GM23338 (cell line): ENCODE results near the gene RIPK4. TPM values are rescaled to one million over a fixed set of nuclear protein-coding genes. Genes with fewer than 3 reads are reported as not detected.

Source experiments
- ATAC-seq: fragments of 200-7000 bp; cut with Tn5 transposase; 3 replicates; pipeline ENCODE4 v1.9.1; 2020
- DNase-seq: peaks from one replicate; pipeline ENCODE4 v3.0.0-alpha.2; 2015; ENCODE audit warnings: low spot score
- H2AFZ ChIP-seq: fragments of 200-600 bp; sonication (generic); 2 replicates; pipeline ENCODE4 v1.8.0; 2016; ENCODE audit warnings: antibody characterized with exemption, mild to moderate bottlenecking, moderate library complexity
- H3F3A ChIP-seq: fragments of 200-600 bp; sonication (generic); replicated peaks from 2 replicates; pipeline ENCODE4 v1.8.0; 2017; ENCODE audit warnings: antibody characterized with exemption, mixed run types, low read depth
- H3K27ac ChIP-seq: fragments of 200-600 bp; sonication (generic); 2 replicates; pipeline ENCODE4 v1.6.1; 2016; ENCODE audit warnings: low read depth
- H3K27me3 ChIP-seq: fragments of 200-600 bp; sonication (generic); 2 replicates; pipeline ENCODE4 v1.8.0; 2016; ENCODE audit warnings: mild to moderate bottlenecking, mixed run types, moderate library complexity; ENCODE audit not compliant: insufficient read depth
- H3K36me3 ChIP-seq: fragments of 200-600 bp; sonication (generic); 2 replicates; pipeline ENCODE4 v1.8.0; 2016; ENCODE audit warnings: mild to moderate bottlenecking; ENCODE audit not compliant: insufficient read depth
- H3K4me1 ChIP-seq: fragments of 200-600 bp; sonication (generic); 2 replicates; pipeline ENCODE4 v1.8.0; 2016; ENCODE audit warnings: mild to moderate bottlenecking, moderate library complexity; ENCODE audit not compliant: insufficient read depth
- H3K4me2 ChIP-seq: fragments of 200-600 bp; sonication (generic); 2 replicates; pipeline ENCODE4 v1.7.1; 2017; ENCODE audit warnings: mixed run types
- H3K4me3 ChIP-seq: fragments of 200-600 bp; sonication (generic); 2 replicates; pipeline ENCODE4 v1.6.1; 2016; ENCODE audit warnings: mixed run types
- H3K79me2 ChIP-seq: fragments of 200-600 bp; sonication (generic); replicated peaks from 2 replicates; pipeline ENCODE4 v1.8.0; 2017; ENCODE audit warnings: mild to moderate bottlenecking; ENCODE audit not compliant: insufficient read depth
- H3K9me2 ChIP-seq: fragments of 200-600 bp; sonication (generic); 2 replicates; pipeline ENCODE4 v1.8.0; 2017; ENCODE audit not compliant: insufficient read depth
- H4K20me1 ChIP-seq: fragments of 200-600 bp; sonication (generic); replicated peaks from 2 replicates; pipeline ENCODE4 v1.8.0; 2017; ENCODE audit warnings: mild to moderate bottlenecking; ENCODE audit not compliant: insufficient read depth
- H3K27ac Mint-ChIP-seq: 2 replicates; pipeline ENCODE4 v1.8.0; 2020; ENCODE audit warnings: inconsistent platforms, mild to moderate bottlenecking, moderate library complexity, mixed read lengths
- H3K27me3 Mint-ChIP-seq: 3 replicates; pipeline ENCODE4 v1.8.0; 2022; ENCODE audit warnings: low read depth, mild to moderate bottlenecking, moderate library complexity, mixed read lengths, inconsistent platforms; ENCODE audit not compliant: insufficient read depth, poor library complexity
- H3K36me3 Mint-ChIP-seq: 3 replicates; pipeline ENCODE4 v1.8.0; 2021; ENCODE audit warnings: low read depth, mild to moderate bottlenecking, inconsistent platforms, moderate library complexity, mixed read lengths
- H3K4me1 Mint-ChIP-seq: 3 replicates; pipeline ENCODE4 v1.8.0; 2020; ENCODE audit warnings: mild to moderate bottlenecking, inconsistent platforms, mixed read lengths
- H3K4me3 Mint-ChIP-seq: 3 replicates; pipeline ENCODE4 v1.8.0; 2021; ENCODE audit warnings: moderate library complexity, mild to moderate bottlenecking, inconsistent platforms, mixed read lengths
- H3K9me3 Mint-ChIP-seq: 3 replicates; pipeline ENCODE4 v1.8.0; 2020; ENCODE audit warnings: moderate library complexity, mild to moderate bottlenecking, inconsistent platforms, mixed read lengths
- CREB1 ChIP-seq: fragments of 250-450 bp; sonication (Bioruptor Pico); IDR thresholded peaks from 2 replicates; pipeline ENCODE4 v1.5.0; 2020; ENCODE audit warnings: low read depth, mild to moderate bottlenecking, moderate library complexity
- CTCF ChIP-seq, 2 experiments: fragments of 200-600 bp in 1 of 2; sonication (generic) in 1 of 2; conservative IDR thresholded peaks; 2 replicates each; pipeline versions ENCODE4 v1.5.1 to v1.6.1; 2016 to 2017; ENCODE audit warnings: antibody characterized with exemption in 2 of 2, low read depth in 2 of 2, mild to moderate bottlenecking in 2 of 2, moderate library complexity in 1 of 2
- ETS1 ChIP-seq: IDR thresholded peaks from 2 replicates; pipeline ENCODE4 v1.6.1; 2016; ENCODE audit warnings: antibody characterized with exemption
- EZH2 ChIP-seq: fragments of 200-600 bp; sonication (generic); IDR thresholded peaks from one replicate; pipeline ENCODE4 v1.8.0; 2017; ENCODE audit warnings: antibody characterized with exemption, mild to moderate bottlenecking, low read depth; ENCODE audit not compliant: unreplicated experiment
- EZH2phosphoT487 ChIP-seq: fragments of 200-600 bp; sonication (generic); IDR thresholded peaks from one replicate; pipeline ENCODE4 v1.8.1; 2018; ENCODE audit warnings: antibody characterized with exemption; ENCODE audit not compliant: unreplicated experiment
- JUNB ChIP-seq: IDR thresholded peaks from one replicate; pipeline ENCODE4 v1.6.1; 2016; ENCODE audit warnings: antibody characterized with exemption; ENCODE audit not compliant: unreplicated experiment
- NANOG ChIP-seq: IDR thresholded peaks from 2 replicates; pipeline ENCODE4 v1.6.1; 2016; ENCODE audit warnings: antibody characterized with exemption, borderline replicate concordance
- POLR2AphosphoS5 ChIP-seq: IDR thresholded peaks from 2 replicates; pipeline ENCODE4 v1.6.1; 2016; ENCODE audit warnings: antibody characterized with exemption, low read depth
- REST ChIP-seq: IDR thresholded peaks from one replicate; pipeline ENCODE4 v1.6.1; 2018; ENCODE audit warnings: antibody characterized with exemption; ENCODE audit not compliant: unreplicated experiment
- STAT1 ChIP-seq: IDR thresholded peaks from one replicate; pipeline ENCODE4 v1.6.1; 2016; ENCODE audit warnings: antibody characterized with exemption; ENCODE audit not compliant: unreplicated experiment
- ZNF114 ChIP-seq: fragments of 250-450 bp; sonication (Bioruptor Pico); IDR thresholded peaks from 2 replicates; pipeline ENCODE4 v1.5.0; 2020; ENCODE audit warnings: mild to moderate bottlenecking, moderate library complexity
- ZNF331 ChIP-seq: fragments of 250-450 bp; sonication (Bioruptor Pico); IDR thresholded peaks from 2 replicates; pipeline ENCODE4 v1.5.0; 2020; ENCODE audit warnings: low read depth, mild to moderate bottlenecking, moderate library complexity
- ZNF462 ChIP-seq: fragments of 250-450 bp; sonication (Bioruptor Pico); IDR thresholded peaks from 2 replicates; pipeline ENCODE4 v1.5.0; 2020; ENCODE audit warnings: mild to moderate bottlenecking, moderate library complexity
- polyA plus RNA-seq: library from polyadenylated mRNA; unstranded; fragments of >200 nt; fragmentation: Nextera tagmentation; extraction: Ambion mirVana; gene quantifications from 2 replicates; pipeline ENCODE4 v1.2.1, GENCODE V29; 2016
- total RNA-seq: library from RNA; depleted of rRNA; stranded (reverse); fragments of >200 nt; shearing (Covaris generic); gene quantifications from 2 replicates; pipeline ENCODE4 v1.2.3, GENCODE V29; 2014

RIPK4 gene
- total and polyA plus RNA-seq, 2 experiments from 2014 or later: 2.5 to 9.9 TPM

GRCh38 chr21:41799763-41800162, 32.9 kb upstream of the RIPK4 start:
- H3K27ac ChIP-seq: no peak overlapping the region
- peaks cover 8% of the 10 kb centered on the region for H3K27me3 Mint-ChIP-seq

More at GRCh38 chr21:41799763-41800162, 32.9 kb upstream of the RIPK4 start:
- H3K4me1 Mint-ChIP-seq: peaks cover 13% of the 10 kb centered on the region; the same call in 2 of the 3 replicates
- no peak overlapping the region for H3K4me3 Mint-ChIP-seq
- H3K36me3 Mint-ChIP-seq: peaks cover 24% of the 10 kb centered on the region
- Histone ChIP-seq H3K36me3 (no peaks in the 10 kb centered on the region), H3K79me2 (no peaks in the 10 kb centered on the region), H3K4me3 (no peak overlapping the region), H3F3A (no peaks in the 10 kb centered on the region), H2AFZ (no peak overlapping the region), H3K9me2 (no peaks in the 10 kb centered on the region), H3K27me3 (no peaks in the 10 kb centered on the region), H3K4me2 (no peak overlapping the region), H3K4me1 (peaks cover 7% of the 10 kb centered on the region; the same call in 1 of the 2 replicates), H4K20me1 (no peaks in the 10 kb centered on the region)
- H3K27ac Mint-ChIP-seq: no peak overlapping the region
- DNase-seq (no peak), ATAC-seq (no peak)
- no peak for TF ChIP-seq POLR2AphosphoS5
- no peak for TF ChIP-seq ZNF114 (CRISPR knock-in tag)
- TF ChIP-seq ETS1: no peak
- no peak for TF ChIP-seq CTCF (conservative IDR thresholded peaks at IDR 0.05; ENCODE audit: low read depth in 2 of 2)
- TF ChIP-seq REST: no peak
- TF ChIP-seq ZNF462 (CRISPR knock-in tag): no peak
- TF ChIP-seq JUNB: no peak
- TF ChIP-seq ZNF331 (CRISPR knock-in tag): no peak
- TF ChIP-seq STAT1: no peak
- TF ChIP-seq CREB1 (CRISPR knock-in tag): no peak
- no peak for TF ChIP-seq EZH2phosphoT487
- no peak for TF ChIP-seq EZH2
- TF ChIP-seq NANOG: no peak
- H3K9me3 Mint-ChIP-seq: no peaks in the 10 kb centered on the region; the same call in 2 of the 3 replicates
